GM12878 (cell line): ENCODE results near the gene RPS6KA2. TPM values are rescaled to one million over a fixed set of nuclear protein-coding genes. Genes with fewer than 3 reads are reported as not detected.

Source experiments
- ATAC-seq: fragments of 200-7000 bp; cut with Tn5 transposase; 3 replicates; pipeline ENCODE4 v1.9.1; 2020; ENCODE audit warnings: mild to moderate bottlenecking, moderate library complexity
- BruUV-seq: library from RNA; stranded (reverse); fragments of 400-500 nt; replicated peaks from 2 replicates; lab custom pipeline; 2021; lab: Mats Ljungman, UMichigan
- CTCF ChIA-PET: fragments of 300-600 bp; sonication (Branson Sonifier 250); formaldehyde crosslinking; extraction: SDS; loops from one replicate; lab custom pipeline; 2021; ENCODE audit warnings: inconsistent platforms; lab: Yijun Ruan, JAX
- POLR2A ChIA-PET: fragments of 350-600 bp; formaldehyde crosslinking; extraction: SDS; loops from one replicate; lab custom pipeline; 2021; ENCODE audit warnings: inconsistent platforms; lab: Charles Lee
- RAD21 ChIA-PET: fragments of 300-600 bp; sonication (Branson Sonifier 250); formaldehyde crosslinking; loops from one replicate; lab custom pipeline; 2023; ENCODE audit warnings: antibody characterized with exemption; ENCODE audit not compliant: unreplicated experiment; lab: Charles Lee
- SMC1A ChIA-PET: fragments of 300-600 bp; sonication (Branson Sonifier 250); formaldehyde crosslinking; loops from one replicate; lab custom pipeline; 2023; ENCODE audit not compliant: unreplicated experiment, uncharacterized antibody; lab: Charles Lee
- DNase-seq: peaks from one replicate; pipeline ENCODE4 v3.0.0-alpha.2; 2011; ENCODE audit warnings: low read depth, low spot score
- FAIRE-seq: peaks from 3 replicates; lab custom pipeline; 2011; peaks lifted over from hg19 to GRCh38; lab: Jason Lieb, UNC
- H2AFZ ChIP-seq: 2 replicates; pipeline ENCODE4 v1.6.0; 2011; ENCODE audit warnings: low read depth, low read length, control low read depth; ENCODE audit not compliant: control insufficient read depth
- H3K27ac ChIP-seq: 2 replicates; pipeline ENCODE4 v1.5.1; 2011; ENCODE audit warnings: control low read depth; ENCODE audit not compliant: control insufficient read depth, insufficient read depth
- H3K27me3 ChIP-seq, 2 experiments: replicated peaks in 1 of 2; 2 replicates each; pipeline versions ENCODE4 v1.6.0 to v1.6.1; 2011; ENCODE audit warnings: low read length in 1 of 2; ENCODE audit not compliant: control insufficient read depth in 2 of 2, insufficient read depth in 2 of 2
- H3K36me3 ChIP-seq, 2 experiments: 2 replicates each; pipeline ENCODE4 v1.5.1; 2011; ENCODE audit warnings: low read length in 1 of 2; ENCODE audit not compliant: control insufficient read depth in 2 of 2, insufficient read depth in 2 of 2
- H3K4me1 ChIP-seq: 2 replicates; pipeline ENCODE4 v1.6.1; 2011; ENCODE audit warnings: mild to moderate bottlenecking, low read length, moderate library complexity, mixed read lengths; ENCODE audit not compliant: control insufficient read depth, insufficient read depth
- H3K4me2 ChIP-seq: 2 replicates; pipeline ENCODE4 v1.6.0; 2011; ENCODE audit warnings: control low read depth; ENCODE audit not compliant: control insufficient read depth, insufficient read depth
- H3K4me3 ChIP-seq: fragments of 200-600 bp; sonication (generic); 2 replicates; pipeline ENCODE4 v1.5.1; 2016
- H3K79me2 ChIP-seq: 2 replicates; pipeline ENCODE4 v1.6.0; 2011; ENCODE audit warnings: low read length; ENCODE audit not compliant: control insufficient read depth, insufficient read depth
- H3K9ac ChIP-seq: 2 replicates; pipeline ENCODE4 v1.8.0; 2011; ENCODE audit warnings: low read length, control low read depth, mixed read lengths; ENCODE audit not compliant: control insufficient read depth, insufficient read depth
- H3K9me3 ChIP-seq: replicated peaks from 3 replicates; pipeline ENCODE4 v1.5.1; 2011; ENCODE audit warnings: mild to moderate bottlenecking, low read length; ENCODE audit not compliant: control insufficient read depth, insufficient read depth
- H4K20me1 ChIP-seq: 2 replicates; pipeline ENCODE4 v1.6.0; 2011; ENCODE audit not compliant: control insufficient read depth, insufficient read depth
- ATF2 ChIP-seq: IDR thresholded peaks from 2 replicates; pipeline ENCODE4 v1.6.1; 2012; ENCODE audit warnings: low read length, inconsistent platforms
- BCL11A ChIP-seq: IDR thresholded peaks from 2 replicates; pipeline ENCODE4 v1.6.1; 2011; ENCODE audit warnings: low read depth, low read length
- BHLHE40 ChIP-seq, 2 experiments: fragments of 450-650 bp in 1 of 2; IDR thresholded peaks; 2 replicates each; pipeline ENCODE4 v1.6.1; 2011 to 2017; ENCODE audit warnings: low read depth in 2 of 2, borderline replicate concordance in 1 of 2, improper control_type of control experiment in 1 of 2, low read length in 1 of 2, mild to moderate bottlenecking in 1 of 2
- CBX5 ChIP-seq: sonication (generic); IDR thresholded peaks from 2 replicates; pipeline ENCODE4 v1.6.1; 2016; ENCODE audit warnings: low read depth, moderate library complexity, mild to moderate bottlenecking, inconsistent platforms
- EED ChIP-seq: sonication (generic); IDR thresholded peaks from 2 replicates; pipeline ENCODE4 v1.6.1; 2016; ENCODE audit warnings: antibody characterized with exemption, low read depth
- ETV6 ChIP-seq, 2 experiments: fragments of 450-650 bp in 1 of 2; IDR thresholded peaks in 1 of 2; conservative IDR thresholded peaks in 1 of 2; 2 replicates each; pipeline ENCODE4 v1.6.1; 2014; ENCODE audit warnings: antibody characterized with exemption in 1 of 2, borderline replicate concordance in 1 of 2, low read depth in 1 of 2, mild to moderate bottlenecking in 1 of 2, moderate library complexity in 1 of 2
- GABPA ChIP-seq: IDR thresholded peaks from 2 replicates; pipeline ENCODE4 v1.6.1; 2014; ENCODE audit warnings: antibody characterized with exemption, low read depth, mild to moderate bottlenecking, inconsistent platforms
- IKZF2 ChIP-seq, 2 experiments: fragments of 450-650 bp; IDR thresholded peaks; 2 replicates each; pipeline ENCODE4 v1.6.1; 2017; ENCODE audit warnings: mild to moderate bottlenecking in 2 of 2, moderate library complexity in 2 of 2
- IRF4 ChIP-seq: IDR thresholded peaks from 2 replicates; pipeline ENCODE4 v1.6.1; 2011; ENCODE audit warnings: low read depth, low read length
- JUNB ChIP-seq: IDR thresholded peaks from 2 replicates; pipeline ENCODE4 v1.6.1; 2016; ENCODE audit warnings: antibody characterized with exemption, mild to moderate bottlenecking
- MAX ChIP-seq: IDR thresholded peaks from 2 replicates; pipeline ENCODE4 v1.6.1; 2012; ENCODE audit warnings: low read depth, low read length, improper control_type of control experiment
- NFIC ChIP-seq: IDR thresholded peaks from 2 replicates; pipeline ENCODE4 v1.6.1; 2012; ENCODE audit warnings: low read depth, mild to moderate bottlenecking, inconsistent platforms, low read length, moderate library complexity
- POU2F2 ChIP-seq: IDR thresholded peaks from 3 replicates; pipeline ENCODE4 v1.6.1; 2011; ENCODE audit warnings: low read depth, mild to moderate bottlenecking, low read length, borderline replicate concordance
- RCOR1 ChIP-seq: conservative IDR thresholded peaks from 2 replicates; pipeline ENCODE4 v1.6.1; 2012; ENCODE audit warnings: low read depth, low read length, improper control_type of control experiment
- SPI1 ChIP-seq: IDR thresholded peaks from 2 replicates; pipeline ENCODE4 v1.6.1; 2011; ENCODE audit warnings: low read depth, mild to moderate bottlenecking, low read length, moderate library complexity, borderline replicate concordance; ENCODE audit not compliant: insufficient read depth
- TARDBP ChIP-seq: IDR thresholded peaks from 2 replicates; pipeline ENCODE4 v1.6.1; 2016; ENCODE audit warnings: borderline replicate concordance
- YBX1 ChIP-seq: fragments of 450-650 bp; IDR thresholded peaks from 2 replicates; pipeline ENCODE4 v1.6.1; 2016; ENCODE audit warnings: antibody characterized with exemption
- YY1 ChIP-seq: IDR thresholded peaks from 2 replicates; pipeline ENCODE4 v1.6.1; 2011; ENCODE audit warnings: low read depth, mild to moderate bottlenecking, low read length
- WGBS: methylation state at CpG from one replicate; pipeline ENCODE4 v1.1.6; 2016; ENCODE audit warnings: low lambda C conversion rate; ENCODE audit not compliant: insufficient replicate concordance, insufficient coverage; ENCODE audit errors: missing lambda C conversion rate; 5-methylcytosine and 5-hydroxymethylcytosine counted together
- in situ Hi-C: fragments of 300-500 bp; cut with MboI; formaldehyde crosslinking; loops from 9 replicates; pipeline ENCODE4 v1.14.3; 2018; ENCODE audit warnings: mixed read lengths
- intact Hi-C: fragments of 100-400 bp; cut with micrococcal nuclease; formaldehyde crosslinking; loops from one replicate; pipeline ENCODE4 v1.14.2; 2022; ENCODE audit not compliant: unreplicated experiment
- polyA plus RNA-seq, 11 experiments: library from polyadenylated mRNA; depleted of rRNA in 4 of 11; unstranded in 6 of 11; stranded (reverse) in 5 of 11; fragments of >200 nt; fragmentation: Nextera tagmentation in 4 of 11; fragmentation: Illumina TruSeq in 1 of 11; extraction: Ambion mirVana in 4 of 11; extraction: Trizol in 1 of 11; gene quantifications; 1 replicate in 1 of 11; 2 replicates in 10 of 11; pipeline versions ENCODE4 v1.2.1 to v1.2.3, GENCODE V29; 2011 to 2016; ENCODE audit warnings: inconsistent platforms in 2 of 11, missing spikeins in 2 of 11, low read depth in 1 of 11
- total RNA-seq, 4 experiments: library from RNA; depleted of rRNA in 3 of 4; stranded (reverse); fragments of >200 nt in 3 of 4; fragmentation: Illumina TruSeq in 1 of 4; extraction: Trizol in 1 of 4; gene quantifications; 2 replicates each; pipeline versions ENCODE4 v1.2.1 to v1.2.3, GENCODE V29; 2013 to 2021

Gene RPS6KA2
- total and polyA plus RNA-seq, 10 of the 15 experiments (the other 5 are each of a cell fraction or from before 2014, with no cell fraction given) = 0.02 to 1.0 (median 0.22) TPM; not detected in 1

GRCh38 chr6:166541366-166541765, 85.7 kb downstream of the RPS6KA2 start:
- in situ Hi-C loops = no loop called here
- DNase-seq = no peak

GRCh38 chr6:166540631-166541331, 86.3 kb downstream of the RPS6KA2 start:
- Histone ChIP-seq H3K79me2 (no peaks in the 10 kb centered on the region), H3K4me1 (peaks cover 16% of the 10 kb centered on the region), H3K9ac (peak overlapping the region; percentile 19; the same call in 1 of the 2 replicates), H2AFZ (peak overlapping the region; percentile 70), H3K36me3 (no peaks in the 10 kb centered on the region; a peak in 1 of 4 replicates), H3K27me3 (no peaks in the 10 kb centered on the region), H3K9me3 (no peaks in the 10 kb centered on the region), H3K27ac (peak overlapping the region; percentile 71), H3K4me2 (peak overlapping the region; percentile 80), H4K20me1 (no peaks in the 10 kb centered on the region), H3K4me3 (no peak overlapping the region; the same call in 1 of the 2 replicates)
- ChIA-PET CTCF (no interaction called here), SMC1A (no interaction called here), RAD21 (interaction anchor here (0.9 kb wide), 1 partner anchor 87 kb away, joined by 4 read pairs; the partner anchor contains the start of gene RPS6KA2), POLR2A (no interaction called here)
- WGBS = 21% methylated on average over 18 of the region's 18 CpGs
- BruUV-seq = no TSS peak
- peak; percentile 92 for ATAC-seq
- in situ Hi-C loops = no loop called here
- peak; percentile 83 for FAIRE-seq
- intact Hi-C loops = no loop called here
- DNase-seq = peak; percentile 66
- TF ChIP-seq IRF4 (peak; percentile 45; the same call in 1 of the 2 replicates), TARDBP (no peak), IKZF2 (IDR thresholded peaks at IDR 0.05) (no peak), CBX5 (0 out of 2 replicates have a peak, but pooled peaks have one; percentile 22), GABPA (0 out of 2 replicates have a peak, but pooled peaks have one; percentile 31), BCL11A (peak; percentile 66; the same call in 1 of the 2 replicates), JUNB (peak; percentile 62), NFIC (peak; percentile 40; the same call in 1 of the 2 replicates), MAX (peak; percentile 55; the same call in 1 of the 2 replicates), POU2F2 (peak; percentile 83; the same call in 2 of the 3 replicates), BHLHE40 (IDR thresholded peaks at IDR 0.05; ENCODE audit: borderline replicate concordance in 1 of 2, low read depth in 2 of 2, low read length in 1 of 2) (peak in 1 of 2 experiments; percentile 75), ATF2 (peak; percentile 87), YY1 (peak; percentile 45; the same call in 1 of the 2 replicates)

More at GRCh38 chr6:166541366-166541765, 85.7 kb downstream of the RPS6KA2 start:
- peak overlapping the region; percentile 19; the same call in 1 of the 2 replicates for H3K9ac ChIP-seq
- SMC1A ChIA-PET = no interaction called here
- 6% methylated on average over 12 of the region's 12 CpGs for WGBS
- H2AFZ ChIP-seq = peak overlapping the region; percentile 70
- FAIRE-seq (no peak), ATAC-seq (no peak)
- peaks cover 16% of the 10 kb centered on the region for H3K4me1 ChIP-seq
- H3K27ac ChIP-seq = peak overlapping the region; percentile 71
- H3K4me2 ChIP-seq = peak overlapping the region; percentile 80
- RAD21 ChIA-PET = interaction anchor here (0.9 kb wide), 1 partner anchor 86 kb away, joined by 4 read pairs; the partner anchor contains the start of gene RPS6KA2
- H3K79me2 ChIP-seq = no peaks in the 10 kb centered on the region
- no peaks in the 10 kb centered on the region for H3K27me3 ChIP-seq
- TF ChIP-seq SPI1 (no peak), RCOR1 (no peak), YBX1 (no peak), EED (peak; percentile 19; the same call in 1 of the 2 replicates), ETV6 (conservative IDR thresholded peaks at IDR 0.05 in 1 of 2, IDR thresholded peaks at IDR 0.05 in 1 of 2; ENCODE audit: borderline replicate concordance in 1 of 2, low read depth in 1 of 2) (no peak)
- no peaks in the 10 kb centered on the region for H3K9me3 ChIP-seq
- BruUV-seq = no TSS peak
- H4K20me1 ChIP-seq = no peaks in the 10 kb centered on the region
- H3K4me3 ChIP-seq = peak overlapping the region; percentile 31; the same call in 1 of the 2 replicates
- intact Hi-C loops = no loop called here
- CTCF ChIA-PET = no interaction called here
- H3K36me3 ChIP-seq = no peaks in the 10 kb centered on the region
- POLR2A ChIA-PET = no interaction called here
